ENCODE measurements around the gene LRRC27.
"Not testable (repeated sequence)": the region's sequence is repeated elsewhere in the genome, so short reads cannot be mapped to it uniquely, and the experiment has no call there.

LRRC27 gene

GRCh38 chr10:132375116-132375794 lies 43.3 kb downstream of the LRRC27 start:
- no peak for DNase-seq

- peak in 2 of 4 experiments; percentile 50 to 55 for DNase-seq
Observed at GRCh38 chr10:132375795-132376297, 43.9 kb downstream of the LRRC27 start.

DNA sequence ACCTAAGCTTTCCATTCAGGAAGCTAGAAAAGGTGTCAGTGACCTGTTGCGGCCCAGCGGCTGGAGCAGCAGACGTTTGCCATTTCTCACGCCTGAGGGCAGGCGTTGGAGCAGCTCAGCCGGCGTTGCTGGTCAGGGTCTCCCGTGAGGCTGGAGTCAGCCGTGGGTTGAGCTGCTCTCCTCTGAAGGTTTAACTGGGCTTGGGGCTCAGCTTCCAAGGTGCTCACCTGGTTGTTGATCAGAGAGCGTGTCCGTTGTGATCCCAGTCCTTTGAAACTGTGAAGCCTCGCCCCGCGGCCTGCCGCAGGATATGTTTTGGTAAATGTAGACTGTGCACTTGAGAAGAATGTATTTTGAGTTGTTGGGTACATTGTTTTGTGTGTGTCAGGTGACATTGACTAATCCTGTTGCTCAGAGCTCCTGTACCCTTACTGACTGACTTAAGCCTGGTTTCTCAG lies 44.4 kb downstream of the LRRC27 start:
- DNase-seq = no peak

DNA sequence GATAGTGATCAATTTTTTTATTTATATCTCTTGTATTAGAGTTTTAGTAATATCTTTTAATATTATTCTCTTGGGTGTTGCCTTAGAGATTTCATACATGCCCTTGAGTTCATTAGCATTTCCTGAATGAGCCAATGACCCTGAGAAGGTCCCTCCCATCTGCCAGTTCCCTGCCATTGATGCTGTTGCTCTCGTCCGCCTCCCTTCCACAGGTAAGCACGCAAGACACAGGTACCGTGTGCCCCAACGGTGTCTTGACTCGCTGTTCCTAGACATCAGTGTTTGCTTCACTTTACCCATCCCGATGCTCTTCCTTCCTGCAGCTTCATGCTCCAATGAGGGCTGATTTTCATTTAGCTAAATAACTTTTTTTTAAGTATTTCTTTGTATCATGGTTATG lies 45.3 kb downstream of the LRRC27 start:
- DNase-seq = no peak

GRCh38 chr10:132379026-132379425 lies 47.0 kb downstream of the LRRC27 start:
- not testable (repeated sequence) for DNase-seq

DNA sequence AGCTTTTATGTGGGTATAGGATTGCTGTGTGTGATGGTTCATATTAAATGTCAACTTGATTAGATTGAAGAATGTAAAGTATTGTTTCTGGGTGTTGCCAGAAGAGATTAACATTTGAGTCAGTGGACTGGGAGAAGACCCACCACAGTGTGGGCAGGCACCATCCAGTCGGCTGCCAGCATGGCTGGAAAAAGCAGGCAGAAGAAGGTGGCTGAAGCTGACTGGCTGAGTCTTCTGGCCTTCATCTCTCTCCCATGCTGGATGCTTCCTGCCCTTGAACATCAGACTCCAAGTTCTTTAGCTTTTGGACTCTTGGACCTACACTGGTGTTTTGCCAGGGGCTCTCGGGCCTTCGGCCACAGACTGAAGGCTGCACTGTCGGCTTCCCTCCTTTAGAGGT lies 49.0 kb downstream of the LRRC27 start:
- DNase-seq = not testable (repeated sequence)

GRCh38 chr10:132381741-132382140 lies 49.7 kb downstream of the LRRC27 start:
- peak in 1 of 4 experiments; percentile 21 for DNase-seq

DNA sequence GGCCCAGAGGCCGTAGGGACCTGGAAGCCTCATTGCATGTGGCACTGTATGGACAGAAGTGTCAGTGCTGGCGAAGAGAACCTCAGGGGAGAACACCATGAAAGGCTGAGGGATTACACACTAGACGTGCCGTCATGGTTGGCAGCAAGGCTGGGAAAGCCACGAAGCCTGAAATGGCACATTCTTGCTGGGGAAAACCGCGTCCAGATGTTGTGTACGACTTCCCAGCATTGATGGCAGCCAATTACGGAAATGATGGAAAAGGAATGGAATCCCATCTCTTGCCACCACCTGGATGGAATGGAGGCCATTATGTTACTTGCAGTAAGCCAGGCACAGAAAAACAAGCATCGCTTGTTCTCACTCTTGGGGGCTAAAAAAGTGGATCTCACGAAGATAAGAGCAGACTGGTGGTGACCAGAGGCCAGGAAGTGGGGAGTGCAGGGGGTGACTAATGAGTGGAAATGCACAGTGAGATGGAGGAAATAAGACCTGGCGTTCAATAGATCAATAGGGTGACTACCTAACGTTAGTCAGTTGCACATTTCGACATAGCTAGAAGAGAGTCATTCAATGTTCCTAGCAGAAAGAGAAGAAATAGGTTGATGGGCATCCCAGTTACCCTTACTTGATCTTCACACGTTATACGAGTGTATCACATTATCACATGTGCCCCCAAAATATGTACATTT lies 50.4 kb downstream of the LRRC27 start:
- no peak for DNase-seq

DNA sequence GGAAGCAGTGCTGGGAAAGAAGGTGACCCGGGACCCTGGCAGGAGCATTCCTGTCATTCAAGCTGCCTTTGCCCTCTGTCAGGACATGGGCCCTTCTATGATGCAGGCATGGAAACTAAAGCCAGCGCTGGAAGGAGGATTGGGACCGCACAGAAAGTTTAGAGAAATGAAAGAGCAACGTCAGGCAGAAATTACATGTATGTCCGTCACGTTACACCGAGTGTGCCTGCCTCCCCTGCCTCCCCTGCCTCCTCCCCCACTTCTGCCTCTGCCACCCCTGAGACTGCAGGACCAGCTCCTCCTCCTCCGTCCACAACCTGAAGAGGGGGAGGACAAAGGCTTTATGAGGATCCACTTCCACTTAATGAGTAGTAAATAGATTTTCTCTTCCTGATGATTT lies 51.1 kb downstream of the LRRC27 start:
- peak in 1 of 4 experiments; percentile 30 for DNase-seq

DNA sequence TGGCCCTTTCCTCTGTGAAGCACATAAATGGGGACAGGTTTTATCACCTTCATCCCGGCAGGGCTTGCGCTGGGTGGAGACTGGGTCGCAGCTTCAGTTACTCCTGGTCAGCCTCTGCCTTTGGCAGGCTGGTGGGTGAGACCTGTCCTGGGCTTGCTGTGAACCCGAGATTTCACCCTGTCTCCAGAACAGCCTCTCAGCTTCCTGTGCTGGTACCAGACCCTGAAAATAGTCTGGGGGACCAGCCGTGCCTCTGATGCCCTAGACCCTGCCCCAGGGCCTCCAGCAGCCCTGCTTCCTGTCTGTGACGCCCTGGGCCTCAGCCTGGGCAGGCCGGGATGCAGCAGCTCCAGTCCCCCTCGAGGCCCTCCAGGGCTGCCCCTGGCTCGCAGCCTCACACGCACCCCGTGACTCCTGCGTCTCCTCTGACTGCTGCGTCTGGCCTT lies 51.8 kb downstream of the LRRC27 start:
- DNase-seq = no peak

GRCh38 chr10:132384618-132385388 lies 52.8 kb downstream of the LRRC27 start:
- no peak for DNase-seq

- DNase-seq = no peak
Observed at GRCh38 chr10:132385389-132385667, 53.3 kb downstream of the LRRC27 start.

- no peak for DNase-seq
Observed at GRCh38 chr10:132385721-132386418, 53.9 kb downstream of the LRRC27 start.

DNA sequence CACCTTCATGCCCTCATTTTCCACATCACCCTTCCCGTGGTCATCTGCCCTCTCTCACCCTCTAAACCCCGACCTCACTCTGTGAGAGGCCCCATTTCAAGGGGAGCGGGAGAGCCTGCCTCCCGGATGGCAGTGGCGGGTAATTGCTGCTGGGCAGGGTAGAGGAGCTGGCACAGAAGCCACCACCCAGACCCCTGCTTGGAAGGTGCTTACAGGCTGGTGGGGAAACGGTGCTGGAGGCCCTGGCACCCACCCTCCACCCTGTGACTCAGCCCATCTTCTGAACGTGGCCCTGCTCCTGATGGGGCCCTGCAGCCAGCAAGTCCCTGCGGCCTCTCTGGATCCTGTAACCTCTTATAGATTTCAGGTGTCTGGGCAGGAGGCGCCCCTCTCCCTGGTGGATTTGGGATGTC lies 54.4 kb downstream of the LRRC27 start:
- no peak for DNase-seq

- not testable (repeated sequence) for DNase-seq
Observed at GRCh38 chr10:132386896-132387295, 54.9 kb downstream of the LRRC27 start.

GRCh38 chr10:132387764-132388210 lies 55.8 kb downstream of the LRRC27 start:
- peak; percentile 69 to 89 (median 84) for DNase-seq

- DNase-seq = peak; percentile 42 to 68 (median 54)
Observed at GRCh38 chr10:132388891-132389432, 57.0 kb downstream of the LRRC27 start.

DNA sequence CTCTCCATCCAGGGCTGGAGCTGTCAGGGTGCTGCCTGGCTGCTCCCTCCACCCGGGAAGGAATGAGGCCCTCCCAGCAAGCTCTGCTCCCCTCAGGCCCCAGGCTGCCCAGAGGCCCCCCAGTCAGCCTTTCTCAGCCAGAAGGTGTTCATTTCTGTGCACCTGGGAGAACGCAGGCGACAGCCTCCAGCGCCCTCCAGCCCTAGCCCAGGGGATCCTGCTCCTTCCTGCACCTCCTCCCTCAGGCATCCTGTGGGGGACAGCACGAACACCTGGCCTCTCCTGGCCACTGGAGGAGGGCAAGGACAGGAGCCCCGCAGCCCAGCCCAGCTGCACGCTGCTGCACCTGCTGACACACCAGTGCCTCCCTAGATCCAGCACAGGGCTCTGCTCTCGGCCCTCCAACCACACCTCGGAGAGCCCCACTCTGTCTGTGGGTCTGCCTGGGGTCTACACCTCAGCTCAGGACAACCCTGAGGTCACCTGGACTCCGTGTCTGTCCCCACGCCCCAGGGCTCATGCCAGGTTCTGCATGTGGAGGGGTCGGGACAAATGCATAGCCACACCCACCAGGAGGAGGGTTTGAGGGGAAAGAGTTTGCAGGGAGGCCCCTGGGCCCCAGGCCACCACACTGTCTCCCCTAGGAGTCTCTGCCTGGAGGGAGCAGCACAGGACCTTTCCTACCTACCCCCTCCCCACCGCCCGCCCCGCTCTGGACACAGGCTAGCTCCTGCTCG lies 57.6 kb downstream of the LRRC27 start:
- DNase-seq = no peak

DNA sequence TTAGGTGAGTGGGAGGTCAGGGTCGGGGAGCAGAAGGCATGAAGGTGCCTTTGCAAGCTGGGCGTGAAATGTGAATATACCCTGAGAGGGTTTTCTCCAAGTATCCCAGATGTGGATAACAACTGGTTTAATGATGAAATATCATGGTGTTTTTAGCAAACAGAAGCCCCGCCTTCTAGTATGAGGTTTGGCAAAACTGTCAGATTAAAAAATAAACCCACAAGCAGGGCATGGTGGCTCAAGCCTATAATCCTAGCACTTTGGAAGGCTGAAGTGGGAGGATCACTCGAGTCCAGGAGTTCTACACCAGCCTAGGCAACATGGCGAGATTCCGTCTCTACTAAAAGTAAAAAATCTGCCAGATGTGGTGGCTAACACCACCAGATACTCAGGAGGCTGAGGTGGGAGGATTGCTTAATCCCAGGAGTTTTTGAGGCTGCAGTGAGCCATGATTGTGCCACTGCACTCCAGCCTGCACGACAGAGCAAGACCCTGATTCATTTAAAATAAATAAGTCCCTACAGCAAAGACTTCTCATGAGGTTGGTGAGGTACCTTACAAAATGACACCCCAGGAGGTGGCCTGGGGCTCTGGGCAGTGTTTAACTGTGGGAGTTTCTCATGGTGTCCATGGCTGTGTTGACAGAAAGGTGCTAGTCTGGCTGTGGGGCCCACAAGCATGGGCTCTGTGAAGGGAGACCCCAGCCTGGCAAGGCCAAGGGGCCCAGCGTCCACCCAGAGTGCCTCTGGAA lies 58.4 kb downstream of the LRRC27 start:
- no peak for DNase-seq

- no peak for DNase-seq
Observed at GRCh38 chr10:132390921-132391675, 59.1 kb downstream of the LRRC27 start.

Data from suppressor macrophage (primary cell).